Measurements from ENCODE around the gene KCP. TPM values are rescaled to one million over a fixed set of nuclear protein-coding genes. Genes with fewer than 3 reads are reported as not detected.

The KCP gene
- total RNA-seq, 4 donors from 2014 or later, result 0.16 to 2.3 (median 1.1) TPM

DNA sequence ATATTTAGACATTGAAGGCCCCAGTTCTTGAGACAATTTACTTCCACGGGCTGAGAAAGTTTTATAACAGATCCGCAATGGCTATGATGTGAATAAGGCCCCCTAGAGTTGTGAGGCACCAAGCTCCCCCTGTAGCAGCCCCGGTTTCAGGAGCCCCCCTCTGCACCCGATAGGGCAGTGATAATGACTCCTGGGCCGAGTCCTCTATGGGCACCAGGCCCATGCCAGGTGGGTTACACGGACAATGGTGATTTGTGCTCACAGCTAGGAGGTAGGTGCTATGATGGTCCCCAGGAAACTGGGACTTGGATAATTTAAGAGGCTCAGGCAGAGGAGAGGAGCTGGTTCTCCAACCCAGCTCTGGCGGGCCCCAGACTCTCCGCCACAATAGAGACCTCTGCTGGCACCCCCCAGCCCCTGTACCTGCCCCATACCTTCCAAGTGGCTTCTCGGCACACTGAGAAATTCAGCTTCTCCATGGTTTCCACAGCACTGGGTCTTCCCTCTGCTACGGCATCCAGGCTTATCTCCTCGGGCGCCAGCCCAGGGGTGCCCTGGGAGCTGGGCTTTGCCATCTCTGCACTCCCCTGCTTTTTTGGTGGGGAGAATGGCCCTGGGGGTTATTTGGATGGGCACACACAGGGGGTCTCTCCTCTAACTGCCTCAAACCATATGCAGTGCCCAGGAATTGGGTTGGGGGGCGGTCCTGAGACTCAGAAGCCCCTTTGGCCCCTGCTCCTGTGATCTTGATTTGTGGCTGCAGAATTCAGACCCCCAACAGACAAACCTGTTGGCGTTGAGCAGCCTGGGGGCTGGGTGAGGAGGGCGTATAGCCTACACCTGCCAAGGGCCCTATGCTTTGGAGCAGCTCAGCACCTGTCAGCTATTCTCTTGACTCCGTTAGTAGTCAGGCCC lies 12.2 kb upstream of the KCP start:
- TF ChIP-seq, protein P1, sequence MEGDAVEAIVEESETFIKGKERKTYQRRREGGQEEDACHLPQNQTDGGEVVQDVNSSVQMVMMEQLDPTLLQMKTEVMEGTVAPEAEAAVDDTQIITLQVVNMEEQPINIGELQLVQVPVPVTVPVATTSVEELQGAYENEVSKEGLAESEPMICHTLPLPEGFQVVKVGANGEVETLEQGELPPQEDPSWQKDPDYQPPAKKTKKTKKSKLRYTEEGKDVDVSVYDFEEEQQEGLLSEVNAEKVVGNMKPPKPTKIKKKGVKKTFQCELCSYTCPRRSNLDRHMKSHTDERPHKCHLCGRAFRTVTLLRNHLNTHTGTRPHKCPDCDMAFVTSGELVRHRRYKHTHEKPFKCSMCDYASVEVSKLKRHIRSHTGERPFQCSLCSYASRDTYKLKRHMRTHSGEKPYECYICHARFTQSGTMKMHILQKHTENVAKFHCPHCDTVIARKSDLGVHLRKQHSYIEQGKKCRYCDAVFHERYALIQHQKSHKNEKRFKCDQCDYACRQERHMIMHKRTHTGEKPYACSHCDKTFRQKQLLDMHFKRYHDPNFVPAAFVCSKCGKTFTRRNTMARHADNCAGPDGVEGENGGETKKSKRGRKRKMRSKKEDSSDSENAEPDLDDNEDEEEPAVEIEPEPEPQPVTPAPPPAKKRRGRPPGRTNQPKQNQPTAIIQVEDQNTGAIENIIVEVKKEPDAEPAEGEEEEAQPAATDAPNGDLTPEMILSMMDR (IDR thresholded peaks at IDR 0.05; ENCODE audit: low read depth), result no peak

DNA sequence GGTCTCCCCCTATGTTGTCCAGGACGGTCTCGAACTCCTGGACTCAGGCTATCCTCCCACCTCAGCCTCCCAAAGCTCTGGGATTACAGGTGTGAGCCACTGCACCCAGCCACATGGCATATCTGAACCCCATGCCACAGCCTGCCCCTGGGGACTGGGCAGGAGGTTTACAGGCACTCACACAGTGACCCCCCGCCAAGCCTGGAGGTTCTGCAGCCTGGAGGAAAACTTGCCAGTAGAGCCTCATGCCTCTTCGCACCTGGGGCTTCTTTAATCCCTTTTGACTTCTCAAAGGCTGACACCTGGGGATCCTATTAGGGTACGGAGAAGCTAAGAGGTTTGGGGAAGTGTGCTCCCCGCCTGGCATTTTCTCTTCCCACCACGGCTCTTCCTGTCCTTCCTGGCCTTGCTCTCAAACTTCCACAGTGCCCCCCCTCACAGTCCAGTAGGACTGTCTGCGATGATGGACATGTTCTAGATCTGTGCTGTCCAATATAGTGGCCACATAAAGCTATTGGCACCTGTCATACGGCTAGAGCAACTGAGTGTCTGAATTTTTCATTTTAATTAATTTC lies 11.4 kb upstream of the KCP start:
- TF ChIP-seq, protein P1 (IDR thresholded peaks at IDR 0.05; ENCODE audit: low read depth), result no peak

DNA sequence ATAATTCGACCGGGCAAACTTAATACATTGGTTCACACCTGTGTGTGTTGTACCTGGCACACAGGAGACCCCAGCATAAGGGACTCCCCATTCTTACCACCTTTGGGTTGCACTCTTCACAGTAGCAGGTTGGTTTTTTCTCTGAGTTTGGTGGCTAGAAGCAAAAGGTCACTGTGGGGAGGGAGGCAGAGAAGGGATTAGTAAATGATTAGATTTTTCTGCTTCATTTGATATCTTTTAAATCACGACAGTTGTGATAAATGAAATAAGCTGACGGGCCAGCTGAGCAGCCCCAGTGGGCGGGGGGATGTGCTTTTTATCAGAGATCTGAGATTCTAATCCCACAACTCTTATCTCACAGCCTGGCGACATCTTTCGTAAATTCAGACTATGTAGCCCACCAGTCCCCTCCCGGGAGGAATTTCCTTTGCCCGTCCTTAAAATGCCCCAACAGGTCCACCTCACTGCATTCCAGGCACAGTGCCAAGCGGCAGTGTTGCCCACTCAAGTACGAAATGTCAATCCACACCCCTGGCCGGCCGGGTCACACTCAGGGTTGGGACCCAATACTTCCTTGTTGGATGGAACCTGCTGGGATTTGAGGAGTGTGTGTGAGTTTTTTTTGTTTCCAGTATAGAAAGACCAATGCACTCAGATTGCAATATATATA lies 10.5 kb upstream of the KCP start:
- TF ChIP-seq, protein P1 (IDR thresholded peaks at IDR 0.05; ENCODE audit: low read depth), result no peak

DNA sequence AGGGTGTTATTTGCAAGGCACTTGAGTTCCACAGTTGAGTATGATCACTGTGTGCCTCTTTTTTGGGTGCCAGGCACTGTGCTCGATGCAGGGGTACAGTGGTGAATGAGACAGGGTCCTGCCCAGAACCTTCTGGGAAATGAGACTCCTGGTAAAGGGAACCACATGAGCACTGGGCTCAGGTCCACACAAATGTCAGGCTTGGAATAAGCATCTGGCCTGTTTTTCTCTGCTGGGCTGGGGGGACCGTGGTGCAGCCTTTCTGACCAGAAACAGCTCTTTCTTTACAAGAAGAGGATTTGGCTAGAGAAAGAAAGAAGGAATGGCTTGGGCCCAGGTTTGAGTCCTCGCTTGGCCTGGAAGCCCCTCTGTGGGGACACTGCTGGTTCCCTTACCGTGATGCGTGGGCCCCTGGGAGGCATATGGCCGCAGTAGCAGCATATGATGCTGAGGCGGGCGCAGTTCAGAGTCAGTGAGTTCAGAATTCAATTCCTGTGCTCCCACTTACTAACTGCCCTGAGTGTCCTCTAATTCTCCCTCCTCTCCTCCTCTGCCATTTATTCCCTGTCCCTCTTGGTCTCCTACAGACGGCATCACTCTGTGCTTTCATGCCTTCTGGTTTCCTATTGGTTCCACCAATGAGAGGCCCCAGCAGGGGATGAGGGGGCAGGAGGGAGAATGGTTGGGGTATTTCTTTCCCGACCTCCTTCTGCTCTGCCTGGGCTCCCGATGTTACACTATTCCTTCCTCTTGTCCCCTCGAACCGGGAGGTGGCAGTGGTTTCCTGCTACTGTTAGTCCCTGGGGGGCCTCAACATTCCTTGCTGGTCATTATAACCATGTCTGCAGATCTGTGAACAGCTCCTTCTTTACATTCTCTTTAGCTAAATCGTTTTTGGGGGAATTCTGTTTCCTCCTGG lies 9.6 kb upstream of the KCP start:
- TF ChIP-seq, protein P1 (IDR thresholded peaks at IDR 0.05; ENCODE audit: low read depth), result no peak

DNA sequence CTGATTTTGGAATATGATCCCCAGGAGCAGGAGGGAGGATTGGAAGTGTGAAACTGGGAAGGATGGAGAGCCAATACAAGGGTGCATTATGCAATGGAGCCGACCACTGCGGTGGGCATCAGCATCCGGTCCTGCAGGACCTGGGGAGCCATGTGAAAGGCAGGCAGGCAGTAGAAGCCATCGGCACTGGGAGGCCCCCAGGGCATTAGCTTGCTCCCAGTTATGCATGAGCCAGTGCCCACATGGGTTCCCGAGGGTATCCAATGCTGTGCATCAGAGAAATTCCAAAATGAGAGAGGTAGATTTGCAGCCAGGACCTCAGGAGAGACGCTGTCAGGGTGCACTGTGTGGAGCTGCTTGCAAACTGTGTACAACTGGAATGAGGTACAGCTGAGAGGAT lies 8.7 kb upstream of the KCP start:
- TF ChIP-seq, protein P1 (IDR thresholded peaks at IDR 0.05; ENCODE audit: low read depth), result no peak

DNA sequence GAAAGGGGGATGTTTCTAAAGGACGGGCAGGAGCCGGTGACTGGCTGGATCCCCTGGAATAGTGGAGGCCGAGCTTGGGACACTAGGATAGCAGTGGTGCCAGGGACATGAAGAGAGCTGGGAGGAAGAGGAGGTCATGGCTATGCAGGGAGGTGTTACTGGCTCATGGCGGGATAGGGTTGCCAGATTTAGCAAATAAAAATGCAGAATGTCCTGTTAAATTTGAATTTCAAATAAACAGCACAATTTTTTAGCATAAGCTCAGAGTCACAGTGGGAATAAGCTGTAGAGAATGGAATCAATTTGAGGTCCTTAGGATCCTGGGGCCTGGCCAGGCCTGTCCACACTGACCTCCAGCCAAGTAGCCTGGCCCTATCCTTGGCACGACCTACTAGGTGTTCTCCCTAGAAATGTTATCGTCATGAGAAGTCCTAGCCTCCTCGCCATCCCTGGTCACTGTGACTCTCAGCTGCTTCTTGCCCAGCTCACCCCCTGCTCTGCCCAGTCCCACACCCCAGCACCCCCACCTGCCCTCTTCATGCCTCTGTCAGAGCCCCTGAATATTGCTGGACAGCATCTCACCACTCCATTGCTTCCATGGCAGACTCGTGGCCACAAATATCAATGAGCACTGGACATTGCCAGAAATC lies 7.6 kb upstream of the KCP start:
- TF ChIP-seq, protein P1 (IDR thresholded peaks at IDR 0.05; ENCODE audit: low read depth), result no peak
